ENCODE measurements around the gene BICC1.

The BICC1 gene, protein sequence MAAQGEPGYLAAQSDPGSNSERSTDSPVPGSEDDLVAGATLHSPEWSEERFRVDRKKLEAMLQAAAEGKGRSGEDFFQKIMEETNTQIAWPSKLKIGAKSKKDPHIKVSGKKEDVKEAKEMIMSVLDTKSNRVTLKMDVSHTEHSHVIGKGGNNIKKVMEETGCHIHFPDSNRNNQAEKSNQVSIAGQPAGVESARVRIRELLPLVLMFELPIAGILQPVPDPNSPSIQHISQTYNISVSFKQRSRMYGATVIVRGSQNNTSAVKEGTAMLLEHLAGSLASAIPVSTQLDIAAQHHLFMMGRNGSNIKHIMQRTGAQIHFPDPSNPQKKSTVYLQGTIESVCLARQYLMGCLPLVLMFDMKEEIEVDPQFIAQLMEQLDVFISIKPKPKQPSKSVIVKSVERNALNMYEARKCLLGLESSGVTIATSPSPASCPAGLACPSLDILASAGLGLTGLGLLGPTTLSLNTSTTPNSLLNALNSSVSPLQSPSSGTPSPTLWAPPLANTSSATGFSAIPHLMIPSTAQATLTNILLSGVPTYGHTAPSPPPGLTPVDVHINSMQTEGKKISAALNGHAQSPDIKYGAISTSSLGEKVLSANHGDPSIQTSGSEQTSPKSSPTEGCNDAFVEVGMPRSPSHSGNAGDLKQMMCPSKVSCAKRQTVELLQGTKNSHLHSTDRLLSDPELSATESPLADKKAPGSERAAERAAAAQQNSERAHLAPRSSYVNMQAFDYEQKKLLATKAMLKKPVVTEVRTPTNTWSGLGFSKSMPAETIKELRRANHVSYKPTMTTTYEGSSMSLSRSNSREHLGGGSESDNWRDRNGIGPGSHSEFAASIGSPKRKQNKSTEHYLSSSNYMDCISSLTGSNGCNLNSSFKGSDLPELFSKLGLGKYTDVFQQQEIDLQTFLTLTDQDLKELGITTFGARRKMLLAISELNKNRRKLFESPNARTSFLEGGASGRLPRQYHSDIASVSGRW

DNA sequence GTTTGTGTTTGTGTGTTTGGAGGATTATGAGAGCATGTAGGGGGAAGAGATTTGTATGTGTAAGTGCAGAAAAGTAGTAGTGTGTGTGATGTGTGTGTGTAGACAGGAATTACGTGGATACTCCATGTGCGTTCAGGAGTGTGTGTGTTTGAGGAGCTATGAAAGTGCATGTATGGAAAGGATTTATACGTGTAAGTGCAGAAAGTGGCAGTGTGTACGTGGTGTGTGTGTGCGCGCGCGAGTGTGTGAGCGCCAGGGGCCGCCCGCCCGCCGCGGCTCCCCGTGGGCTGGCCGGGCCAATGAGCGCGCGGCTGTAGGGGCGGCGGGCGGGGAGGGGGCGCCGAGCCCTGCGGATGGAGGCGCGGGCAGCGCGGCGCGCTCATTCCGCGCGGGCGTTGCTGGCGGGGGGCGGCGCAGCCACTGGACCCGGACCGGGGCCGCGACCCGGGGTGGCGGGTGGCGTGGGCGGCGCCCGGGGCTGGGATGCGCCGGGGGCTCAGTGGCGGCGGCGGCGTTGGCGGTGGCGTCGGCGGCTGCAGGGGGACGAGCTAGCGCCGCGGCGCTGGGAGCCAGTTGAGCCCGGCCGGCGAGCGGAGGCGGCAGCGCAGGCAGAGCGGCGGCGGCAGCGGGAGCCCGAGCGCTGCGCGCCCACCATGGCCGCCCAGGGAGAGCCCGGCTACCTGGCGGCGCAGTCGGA, at the start of gene BICC1:
BICC1 (plus strand) TSS at position 382 of the 697 bp plus-strand sequence; CDS start at position 654, 272 bp downstream.
- no peak for DNase-seq (ENCODE audit: low spot score)

DNA sequence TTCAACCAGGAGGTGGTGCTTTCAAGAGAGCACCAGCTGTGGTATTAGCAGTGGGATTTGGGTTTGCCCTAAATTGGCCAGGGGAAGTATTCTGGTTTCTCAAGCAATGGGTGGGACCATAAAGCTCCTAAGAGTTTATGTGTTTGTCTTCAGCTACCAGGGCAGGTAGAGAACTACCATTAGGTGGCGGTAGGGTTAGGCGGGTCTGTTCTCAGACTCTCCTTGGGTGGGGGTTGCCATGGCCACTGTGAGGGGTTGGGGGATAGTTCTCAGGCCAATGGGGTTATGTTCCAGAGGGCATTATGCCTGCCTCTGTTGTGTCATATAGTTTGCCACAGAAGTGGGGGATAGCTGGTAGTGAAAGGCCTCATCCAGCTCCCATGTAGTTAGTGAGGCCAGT, 47.7 kb upstream of the BICC1 start:
- no peak for DNase-seq (ENCODE audit: low spot score)

DNA sequence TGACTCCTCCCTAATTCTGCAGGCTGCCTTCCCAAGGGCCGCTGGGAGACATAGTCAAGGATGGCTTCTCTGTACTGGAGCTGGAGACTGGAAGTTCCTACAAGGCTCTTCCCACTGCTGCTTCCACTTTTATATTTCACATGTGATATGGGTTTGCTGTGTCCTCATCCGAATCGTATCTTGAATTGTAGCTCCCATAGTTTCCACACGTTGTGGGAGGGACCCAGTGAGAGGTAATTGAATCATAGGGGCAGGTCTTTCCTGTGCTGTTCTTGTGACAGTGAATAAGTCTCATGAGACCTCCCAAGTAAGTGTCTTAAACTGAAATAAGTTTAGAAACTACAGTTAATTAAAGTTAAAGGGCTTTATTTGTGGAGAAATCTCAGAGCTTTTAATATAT, 47.0 kb upstream of the BICC1 start:
- no peak for DNase-seq (ENCODE audit: low spot score)

DNA sequence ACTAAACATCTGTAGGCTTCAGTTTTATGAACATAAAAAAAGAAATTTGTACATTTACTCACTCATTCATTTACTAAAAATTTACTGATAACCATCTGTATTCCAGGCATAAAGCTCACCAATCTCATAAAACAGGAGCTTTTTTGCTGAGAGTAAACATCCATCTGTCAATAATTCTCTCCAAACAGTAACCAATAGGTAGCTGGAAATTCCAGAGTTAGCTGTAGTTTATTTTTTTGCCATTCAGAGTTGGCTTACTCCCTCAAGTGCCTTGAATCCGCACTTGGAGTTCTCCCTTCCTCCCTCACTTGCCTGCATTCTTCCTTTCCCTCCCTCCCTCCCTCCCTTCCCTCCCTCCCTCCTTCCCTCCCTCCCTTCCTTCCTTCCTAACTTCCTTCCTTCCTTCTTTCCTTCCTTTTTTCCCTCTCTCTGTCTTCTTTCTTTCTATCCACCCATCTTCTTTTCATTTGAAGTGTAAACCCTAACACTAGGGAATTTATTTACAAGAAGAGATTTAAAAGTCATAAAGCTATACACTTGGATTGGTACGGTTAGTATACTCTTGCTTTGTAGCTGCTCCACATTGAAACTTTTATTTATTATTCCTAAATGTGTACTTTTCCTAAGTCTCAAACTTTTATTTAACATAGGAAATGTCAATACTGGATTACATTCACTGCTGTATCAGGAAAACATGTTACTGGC, 44.6 kb upstream of the BICC1 start:
- DNase-seq (ENCODE audit: low spot score), result no peak

DNA sequence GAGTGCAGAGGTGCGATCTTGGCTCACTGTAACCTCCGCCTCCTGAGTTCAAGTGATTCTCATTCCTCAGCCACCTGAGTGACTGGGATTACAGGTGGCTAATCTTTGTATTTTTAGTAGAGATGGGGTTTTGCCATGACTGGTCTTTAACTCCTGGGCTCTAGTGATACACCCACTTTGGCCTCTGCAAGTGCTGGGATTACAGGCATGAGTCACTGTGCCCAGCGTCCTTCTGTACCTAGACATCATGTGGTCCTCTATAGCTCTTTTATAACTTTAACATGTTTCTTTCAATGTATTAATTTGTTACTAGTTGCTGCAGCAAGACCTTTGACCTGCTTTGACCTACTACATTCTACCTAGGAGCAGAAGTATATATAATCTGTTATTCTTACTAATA, 38.7 kb upstream of the BICC1 start:
- DNase-seq (ENCODE audit: low spot score), result no peak

DNA sequence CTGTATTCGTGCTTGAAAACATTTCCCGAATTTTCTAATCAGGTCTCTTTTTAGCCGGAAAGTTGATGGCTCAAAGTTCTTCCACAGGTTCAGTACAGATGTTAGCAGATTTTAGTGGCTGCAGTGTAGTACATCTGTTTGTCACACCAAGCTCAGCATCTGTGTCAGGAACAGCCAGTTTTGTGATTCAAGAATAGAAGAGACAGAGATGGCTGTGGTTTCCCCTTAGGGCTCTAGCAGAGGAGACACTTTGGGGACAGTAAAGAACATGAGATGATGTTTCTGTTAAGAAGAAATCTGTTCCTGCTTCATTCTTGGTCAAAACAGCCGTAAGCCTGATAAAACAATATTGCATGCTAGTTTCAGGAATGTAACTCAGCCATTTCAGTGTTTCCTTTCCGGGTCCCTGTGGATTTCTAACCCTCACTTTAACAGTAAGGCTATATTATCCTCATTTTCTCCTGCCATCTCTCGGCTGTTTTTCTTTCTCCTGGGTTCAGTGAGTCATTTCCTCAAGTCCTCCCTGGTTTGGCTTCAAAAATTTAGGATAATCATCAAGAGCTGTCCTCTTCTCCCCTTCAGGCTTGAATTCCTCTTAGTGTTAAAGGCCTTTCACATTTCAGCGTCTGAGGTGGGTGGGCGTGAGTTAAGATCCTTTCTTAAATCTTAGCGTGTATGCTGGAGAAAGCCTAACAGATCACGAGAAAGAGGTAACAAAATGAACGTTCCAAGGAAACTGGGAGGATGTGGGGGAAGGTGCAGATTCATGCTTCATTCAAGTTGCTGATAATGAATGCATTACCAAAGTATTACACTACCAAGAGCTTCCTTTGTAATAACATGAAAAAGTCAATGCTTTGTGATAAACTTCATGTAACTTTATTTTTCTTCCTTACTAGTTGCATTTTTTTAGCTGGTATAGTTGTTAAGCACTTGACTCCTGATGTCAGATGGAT, 37.1 kb upstream of the BICC1 start:
- no peak for DNase-seq (ENCODE audit: low spot score)

DNA sequence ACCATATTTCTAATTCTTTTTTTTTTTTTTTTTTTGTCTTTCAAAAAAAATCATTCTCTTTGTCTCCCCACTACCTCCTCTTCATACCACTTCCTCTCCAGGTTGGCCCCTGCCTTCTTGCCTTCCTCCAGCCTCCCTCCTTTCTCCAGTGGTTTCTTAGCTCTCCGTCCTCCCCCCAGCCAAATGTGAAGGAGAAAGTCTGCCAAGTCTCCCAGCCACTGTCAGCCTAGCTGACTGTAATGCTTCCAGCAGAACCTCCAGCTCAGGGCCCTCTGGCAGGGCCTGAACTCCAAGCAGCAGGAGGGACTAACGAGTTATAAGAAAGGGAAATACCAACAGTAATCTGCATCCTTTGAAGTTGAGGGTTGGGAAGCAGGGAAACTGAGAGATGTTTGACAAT, 35.5 kb upstream of the BICC1 start:
- no peak for DNase-seq (ENCODE audit: low spot score)

DNA sequence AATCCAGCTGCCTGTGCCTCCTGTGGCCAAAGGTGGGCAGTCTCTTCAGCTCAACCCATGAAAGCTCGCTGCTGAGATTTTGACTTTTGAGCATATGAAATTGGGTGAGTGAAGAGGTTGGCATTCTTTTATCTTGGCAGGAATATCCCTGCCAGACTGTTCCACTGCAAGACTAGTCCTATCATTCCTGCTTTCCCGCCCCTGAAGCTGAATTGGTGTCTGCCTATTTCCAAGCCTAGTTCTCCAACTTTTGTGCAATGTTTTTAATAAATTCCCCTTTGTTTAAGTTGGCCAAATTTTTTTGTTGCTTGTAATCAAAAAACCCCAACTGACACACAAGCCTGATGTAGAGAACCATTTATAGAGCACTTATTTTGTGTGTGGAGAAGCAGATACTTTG, 34.8 kb upstream of the BICC1 start:
- DNase-seq (ENCODE audit: low spot score), result no peak

DNA sequence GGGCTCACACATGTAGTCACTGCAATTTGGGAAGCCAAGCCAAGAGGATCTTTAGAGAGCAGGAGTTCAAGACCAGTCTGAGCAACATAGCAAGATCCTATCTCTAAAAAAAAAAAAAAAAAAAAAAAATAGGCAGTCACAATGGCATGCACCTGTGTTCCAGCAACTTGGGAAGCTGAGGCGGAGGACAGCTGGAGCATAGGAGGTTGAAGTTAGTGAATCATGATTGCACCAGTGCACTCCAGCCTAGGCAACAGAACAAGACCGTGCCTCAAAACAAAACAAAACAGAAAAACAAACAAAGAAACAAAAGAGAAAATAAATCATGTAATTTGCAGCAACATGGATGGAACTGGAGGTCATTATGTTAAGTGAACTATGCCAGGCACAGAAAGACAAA, 33.6 kb upstream of the BICC1 start:
- no peak for DNase-seq (ENCODE audit: low spot score)

DNA sequence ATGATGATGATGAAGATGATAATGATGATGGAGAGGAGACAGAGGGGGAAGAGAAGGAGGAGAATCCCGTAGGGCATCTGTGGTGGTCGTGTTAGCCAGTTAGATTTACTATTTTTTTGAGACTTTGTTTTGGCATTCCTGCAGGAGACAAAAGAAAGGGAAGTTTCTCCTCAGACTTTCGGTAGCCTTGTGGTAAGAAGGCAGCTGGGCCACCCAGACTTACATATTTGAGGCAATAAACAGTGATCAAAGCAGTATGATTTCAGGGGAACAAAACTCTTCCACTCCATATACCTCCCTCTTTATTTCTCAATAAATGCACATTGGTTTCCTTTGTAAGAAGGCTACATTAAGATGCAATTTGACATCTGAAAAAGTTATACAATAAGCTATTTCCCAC, 32.4 kb upstream of the BICC1 start:
- no peak for DNase-seq (ENCODE audit: low spot score)

DNA sequence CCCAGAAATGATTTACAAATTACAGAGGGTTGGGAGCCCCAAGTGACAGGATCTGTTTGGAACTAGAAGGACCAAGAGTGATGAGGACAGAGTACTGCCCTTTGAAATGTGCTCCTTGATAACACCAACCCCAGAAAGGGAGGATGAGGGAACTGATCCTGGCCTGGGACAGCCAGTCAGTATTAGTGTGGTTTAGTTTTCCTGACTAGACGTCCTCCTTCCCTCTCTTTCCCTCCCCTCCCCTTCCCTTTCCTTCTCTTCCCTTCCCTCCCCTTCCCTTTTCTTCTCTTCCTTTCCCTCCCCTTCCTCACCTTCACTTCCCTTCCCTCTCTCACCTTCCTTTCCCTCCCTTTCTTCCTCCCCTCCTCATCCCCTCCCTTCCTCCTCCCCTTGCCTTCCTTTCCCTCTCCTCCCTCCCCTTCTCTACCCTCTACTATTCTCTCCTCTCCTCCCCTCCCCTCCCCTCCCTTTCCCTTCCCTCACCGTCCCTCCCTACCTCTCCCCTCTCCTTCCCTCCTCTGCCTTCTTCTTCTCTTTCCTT, 31.0 kb upstream of the BICC1 start:
- no peak for DNase-seq (ENCODE audit: low spot score)

DNA sequence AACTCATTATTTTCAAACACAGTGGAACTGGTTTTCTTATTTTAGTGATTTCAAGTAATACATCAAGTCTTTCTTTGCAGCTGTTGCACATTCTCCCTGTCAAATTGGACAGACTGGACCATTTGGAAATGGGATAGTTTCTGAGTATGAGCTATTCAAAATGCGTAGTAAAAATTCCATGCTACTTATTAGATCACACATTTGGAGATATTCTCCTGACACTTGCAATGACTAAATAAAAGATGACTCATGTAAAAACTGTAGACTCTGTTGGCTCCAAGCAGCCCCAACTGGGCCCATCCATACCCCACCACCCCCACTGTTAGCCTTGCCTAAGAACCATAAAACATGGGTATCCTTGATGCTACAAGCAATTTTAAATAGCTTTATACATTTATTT, 25.9 kb upstream of the BICC1 start:
- no peak for DNase-seq (ENCODE audit: low spot score)

DNA sequence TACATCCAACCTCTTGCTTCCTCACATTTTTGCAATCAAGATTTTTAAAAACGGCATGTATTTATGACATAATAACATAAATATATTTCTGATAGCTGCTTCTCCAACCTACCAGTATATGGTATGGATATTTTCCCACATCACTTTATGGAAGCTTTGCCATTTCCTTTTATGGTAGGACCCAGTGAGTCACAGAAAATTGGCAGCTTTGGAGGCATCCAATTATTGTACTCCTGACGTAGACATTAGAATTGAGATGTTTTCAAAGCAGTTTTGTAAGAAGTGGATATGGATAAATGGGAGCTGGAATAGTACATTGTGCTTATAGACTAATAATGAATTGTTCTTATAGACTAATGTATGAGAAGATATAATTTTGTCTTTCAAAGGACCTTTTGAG, 23.8 kb upstream of the BICC1 start:
- no peak for DNase-seq (ENCODE audit: low spot score)

DNA sequence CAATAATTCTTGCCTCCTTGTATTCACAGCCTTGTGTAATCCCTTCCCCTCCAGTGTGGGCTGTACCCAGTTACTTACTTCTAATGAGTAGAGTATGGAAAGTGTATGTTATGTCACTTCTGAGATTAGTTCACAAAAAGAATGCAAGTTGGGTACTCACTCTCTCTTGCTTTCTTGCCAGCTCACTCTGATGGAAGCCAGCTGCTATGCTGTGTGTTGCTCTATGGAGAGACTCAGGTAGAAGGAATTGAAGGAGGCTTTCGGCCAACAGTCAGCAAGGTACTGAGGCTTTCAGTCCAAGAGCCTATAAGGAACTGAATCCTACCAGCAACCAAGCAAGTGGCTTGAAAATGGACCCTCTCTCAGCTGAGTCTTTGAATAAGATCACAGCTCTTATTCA, 9.7 kb upstream of the BICC1 start:
- DNase-seq (ENCODE audit: low spot score), result no peak

DNA sequence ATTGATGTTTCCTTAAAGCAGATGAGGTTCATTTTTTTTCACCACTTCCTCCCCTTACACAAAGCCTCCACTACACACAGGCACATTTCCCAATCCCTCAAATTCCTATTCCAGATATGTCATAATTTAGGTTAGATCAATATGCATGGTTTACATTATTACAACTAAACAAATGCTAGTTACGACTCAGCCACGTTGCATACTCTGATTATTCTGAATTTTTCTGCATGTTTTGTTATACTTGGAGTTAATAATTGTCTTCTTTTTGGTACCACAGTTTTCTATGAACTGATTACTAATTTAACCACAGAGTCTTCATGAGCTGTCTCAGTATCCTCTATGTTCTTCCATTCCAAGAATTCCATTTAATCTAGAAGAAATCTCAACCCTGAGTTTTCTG, 4.4 kb upstream of the BICC1 start:
- no peak for DNase-seq (ENCODE audit: low spot score)

DNA sequence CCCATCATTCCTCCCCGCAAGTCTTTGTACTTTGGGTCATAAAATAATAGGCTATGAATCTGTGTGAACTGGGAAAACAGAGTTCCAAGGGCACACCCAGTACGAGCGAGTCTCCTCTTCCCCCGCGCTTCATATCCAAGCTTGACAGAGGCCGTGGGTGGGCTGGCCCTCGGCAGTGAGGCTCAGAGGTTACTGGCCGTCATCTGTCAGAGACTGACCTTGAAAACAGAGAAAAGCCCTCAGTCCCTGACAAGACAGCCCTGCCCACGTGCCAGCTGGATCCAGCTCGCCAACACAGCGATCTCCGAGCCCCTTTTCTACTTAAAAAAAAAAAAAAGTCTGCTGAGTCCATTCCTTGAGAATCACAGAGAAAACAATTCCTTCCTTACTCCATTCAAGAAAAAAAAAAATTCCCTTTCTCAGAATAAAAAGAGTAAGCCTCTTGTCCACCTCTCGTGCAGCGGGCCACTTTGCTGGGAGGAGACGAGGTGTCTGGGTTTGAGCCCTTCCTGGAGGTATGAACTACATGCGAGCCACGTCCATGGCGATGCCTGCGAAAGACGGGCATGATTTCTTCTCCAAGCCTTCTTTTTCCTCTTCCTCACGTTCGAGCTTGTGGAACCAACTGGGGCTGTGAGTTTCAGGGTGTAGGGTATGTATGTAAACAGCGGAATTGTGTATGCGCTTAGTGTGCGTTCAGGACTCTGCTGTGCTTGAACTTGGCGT, 744 bp upstream of the BICC1 start:
- no peak for DNase-seq (ENCODE audit: low spot score)

DNA sequence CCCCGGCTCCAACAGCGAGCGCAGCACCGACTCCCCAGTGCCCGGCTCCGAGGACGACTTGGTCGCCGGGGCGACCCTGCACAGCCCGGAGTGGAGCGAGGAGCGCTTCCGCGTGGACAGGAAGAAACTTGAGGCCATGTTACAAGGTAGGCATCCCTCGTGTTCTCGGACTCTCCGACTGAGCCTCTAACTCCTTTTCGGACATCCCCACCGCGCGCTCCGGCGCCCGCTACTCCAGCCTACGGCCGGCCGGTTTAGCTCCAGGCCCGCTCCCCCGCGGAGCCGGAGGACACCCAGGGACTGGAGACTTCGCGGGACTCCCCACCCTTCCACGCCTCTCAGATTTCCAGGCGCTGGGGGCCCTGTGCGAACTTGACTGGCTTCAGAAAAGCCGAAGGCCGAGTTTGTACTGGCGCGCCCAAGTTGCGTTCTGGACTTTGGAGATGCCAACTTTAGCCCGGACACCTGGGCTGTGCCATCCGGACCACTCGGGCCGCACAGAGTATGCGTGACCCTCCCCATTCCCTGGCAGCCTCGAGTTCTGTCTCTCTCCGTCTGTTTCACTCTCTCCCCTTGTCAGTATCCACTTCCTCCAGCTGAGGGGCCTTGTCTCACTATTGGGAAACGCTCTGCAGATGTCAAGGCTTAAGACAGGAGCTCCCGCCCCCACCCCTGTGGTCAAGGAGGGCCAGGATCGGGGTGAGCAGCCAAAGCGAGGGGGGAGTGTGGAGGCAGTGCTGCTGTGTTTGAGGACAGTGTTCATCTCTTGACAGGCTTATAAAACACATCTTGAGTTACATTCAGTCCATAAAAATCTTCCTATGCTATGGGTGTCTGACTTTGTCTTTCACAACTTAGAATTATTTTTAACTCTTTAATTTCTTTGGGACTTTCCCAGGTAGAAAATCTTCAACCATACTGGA, 777 bp downstream of the BICC1 start:
- DNase-seq (ENCODE audit: low spot score), result no peak

DNA sequence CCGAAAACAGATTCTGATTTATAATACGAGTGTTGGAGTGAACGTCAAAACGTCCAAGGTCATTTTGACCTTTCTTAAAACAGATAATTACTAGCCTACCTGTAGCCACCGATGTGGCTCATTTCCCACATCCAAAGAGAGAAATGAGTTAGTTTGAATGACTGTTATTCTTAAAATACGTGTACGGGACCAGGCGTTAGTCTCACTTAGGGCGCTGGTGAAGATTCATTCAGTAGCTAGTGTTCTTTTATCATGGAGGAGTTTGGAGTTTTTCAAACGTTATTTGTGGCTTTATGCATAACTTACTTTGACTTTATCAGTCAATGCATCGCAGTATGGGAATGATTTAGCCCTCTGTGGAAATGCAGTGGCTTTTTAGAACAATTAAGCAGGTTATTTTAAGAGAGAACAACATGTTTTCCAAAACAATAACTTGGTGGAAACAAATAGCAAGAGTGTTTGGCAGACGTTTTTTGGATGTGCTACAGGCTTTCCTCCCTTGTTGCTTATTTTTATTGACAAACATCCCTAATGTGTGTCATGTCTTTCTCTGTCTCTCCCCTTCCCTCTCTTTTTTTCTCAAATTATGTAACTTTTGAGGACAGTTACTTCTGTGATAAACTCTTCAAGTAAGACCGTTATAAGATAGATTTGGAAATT, 1.6 kb downstream of the BICC1 start:
- DNase-seq (ENCODE audit: low spot score), result no peak
